NCI-H2196 treated with DMSO at 0.1 percent for 48 hours (cell line): ENCODE measurements around the gene VEGFA.

Experiments used
- DNase-seq: peaks from one replicate; lab custom pipeline; 2025; ENCODE audit not compliant: unreplicated experiment; lab: John Stamatoyannopoulos, UW

The VEGFA gene

DNA sequence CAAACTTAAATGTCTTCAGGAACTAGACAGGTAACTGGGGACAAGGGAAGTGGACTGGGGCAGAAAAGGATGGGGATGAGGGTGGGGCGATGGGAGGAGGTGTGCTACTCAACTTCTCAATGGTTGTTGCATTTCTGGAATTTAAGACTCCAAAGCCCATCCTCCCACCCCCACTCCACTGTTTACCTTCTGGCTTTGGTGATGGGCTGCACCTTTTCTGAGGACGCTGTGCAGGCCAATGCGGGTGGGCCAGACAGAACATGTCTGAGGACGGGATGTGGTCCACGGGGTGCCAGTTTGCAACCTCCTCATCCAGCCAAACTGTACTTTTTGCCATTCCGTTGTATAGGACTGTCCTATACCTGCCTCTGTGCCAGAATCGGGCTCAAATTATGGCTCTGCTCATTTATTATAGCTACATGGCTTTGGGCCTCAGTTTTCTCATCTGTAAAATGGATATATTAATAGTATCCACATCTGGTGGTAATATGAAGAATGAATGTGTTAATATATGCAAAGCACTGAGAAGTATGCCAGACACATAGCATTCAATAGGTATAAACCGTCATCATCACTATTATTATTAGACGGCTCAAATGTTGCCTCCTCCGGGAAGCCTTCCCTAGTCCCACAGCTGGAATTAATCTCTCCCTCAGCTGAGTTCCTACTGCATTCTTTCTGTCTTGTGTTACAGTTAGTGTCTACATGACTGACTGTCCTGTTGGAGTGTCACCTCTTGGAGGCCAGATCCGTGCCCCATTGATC, 31.0 kb upstream of the VEGFA start:
- no peak for DNase-seq

DNA sequence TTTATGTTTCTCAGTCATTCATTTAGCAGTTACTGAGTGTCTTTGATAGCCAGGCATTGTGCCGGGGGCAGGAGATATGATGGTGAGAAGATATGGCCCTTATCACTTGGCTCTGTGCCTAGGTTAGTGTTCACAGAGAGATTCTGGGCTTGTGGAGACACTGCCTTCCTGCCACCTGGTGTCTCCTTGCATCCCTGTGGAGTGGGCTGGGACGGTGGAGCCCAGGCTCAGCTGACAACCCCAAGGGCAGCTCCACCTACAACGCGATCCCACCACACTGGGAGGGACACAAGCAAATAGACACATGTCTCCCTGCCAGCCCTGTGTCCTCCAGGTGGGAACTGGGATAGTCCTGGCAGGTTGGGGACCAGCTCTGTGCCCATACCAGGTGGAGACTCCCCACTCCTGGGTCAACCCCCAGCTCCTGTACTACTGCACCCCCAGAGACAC, 30.3 kb upstream of the VEGFA start:
- DNase-seq = no peak

DNA sequence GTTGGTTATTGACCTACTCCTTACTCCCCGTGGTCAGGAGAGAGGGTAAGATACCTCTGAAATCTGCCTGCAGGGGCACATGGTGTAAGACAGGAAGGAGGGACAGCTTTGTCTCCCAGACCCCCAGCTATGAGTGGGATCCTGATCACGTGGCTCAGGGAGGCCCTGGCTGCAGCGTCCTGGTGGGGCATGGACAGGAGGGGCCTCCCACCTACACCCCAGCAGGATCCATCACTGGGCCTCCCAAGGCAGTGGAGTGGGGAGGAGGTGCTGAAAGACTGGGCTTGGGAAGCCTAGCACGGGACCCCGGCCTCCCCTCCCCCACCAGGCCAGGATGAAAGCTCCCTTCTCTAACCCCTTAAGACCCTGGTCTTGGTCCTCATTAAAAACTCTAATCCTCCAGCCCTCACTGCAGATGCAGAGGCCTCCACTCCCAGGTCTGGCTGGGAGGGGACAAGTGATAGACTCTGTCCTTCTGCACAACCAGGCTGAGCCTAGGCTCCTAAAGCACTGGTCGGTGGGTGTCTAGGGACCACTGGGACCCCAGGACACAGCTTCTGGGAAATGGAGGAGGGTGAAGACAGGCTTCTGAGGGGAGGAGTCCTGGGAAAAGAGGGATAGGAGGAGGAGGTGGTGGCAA, 29.6 kb upstream of the VEGFA start:
- DNase-seq = no peak

DNA sequence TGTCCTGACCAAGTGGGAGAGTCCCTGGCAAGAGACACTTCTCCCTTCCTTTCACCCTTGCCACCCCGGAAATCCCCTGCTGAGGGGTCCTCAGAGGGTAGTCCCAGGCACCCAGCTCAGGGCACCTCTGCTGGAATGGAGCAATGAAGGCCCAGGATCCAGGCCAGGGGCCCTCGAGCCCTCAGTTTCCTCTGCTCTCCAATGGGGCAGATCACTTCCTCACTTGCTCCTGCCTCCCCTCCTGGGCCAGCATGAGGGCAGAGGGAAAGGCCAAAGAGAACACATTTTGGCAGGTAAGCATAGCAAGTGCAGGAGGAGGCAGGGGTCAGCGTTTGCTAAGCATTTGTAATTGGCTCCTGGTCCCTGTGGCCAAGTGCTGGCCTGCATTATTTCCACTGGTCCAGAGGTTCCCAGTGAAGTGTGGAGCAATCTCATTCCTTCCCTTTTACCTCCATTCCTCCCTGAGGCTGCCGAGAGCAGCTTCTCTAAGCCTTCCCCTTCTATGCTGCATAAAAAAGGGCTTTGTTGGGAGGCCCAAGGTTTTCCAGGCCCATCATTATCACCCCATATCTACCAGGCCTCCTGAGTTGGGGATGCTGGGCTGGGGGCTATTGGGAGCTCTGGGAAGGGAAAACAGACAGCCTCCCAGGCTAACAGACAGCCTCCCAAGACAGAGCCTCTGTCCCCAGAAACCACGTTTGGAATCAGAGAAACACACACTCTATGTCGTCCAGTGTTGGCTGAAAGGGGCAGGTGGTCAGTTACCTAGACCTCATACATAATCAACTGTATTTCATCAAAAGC, 28.8 kb upstream of the VEGFA start:
- no peak for DNase-seq

DNA sequence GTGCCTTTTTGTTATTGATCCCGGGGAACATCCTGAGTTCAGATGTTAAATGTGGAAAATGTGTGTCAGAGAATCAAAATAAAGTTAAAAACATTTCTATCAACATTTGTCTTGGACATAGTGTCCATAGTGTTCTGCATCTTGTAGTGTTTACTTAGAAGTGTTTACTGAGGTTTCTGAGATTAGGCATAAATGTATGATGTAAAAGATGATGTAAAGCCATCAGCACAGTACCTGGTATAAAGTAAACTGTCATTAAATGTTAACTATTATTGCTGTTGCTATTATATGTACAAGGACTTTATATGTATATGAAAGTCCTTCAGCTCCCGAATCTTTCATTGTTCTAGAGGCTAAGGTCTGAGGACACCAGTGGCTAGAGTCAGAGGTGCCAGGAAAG, 28.2 kb upstream of the VEGFA start:
- DNase-seq = no peak

DNA sequence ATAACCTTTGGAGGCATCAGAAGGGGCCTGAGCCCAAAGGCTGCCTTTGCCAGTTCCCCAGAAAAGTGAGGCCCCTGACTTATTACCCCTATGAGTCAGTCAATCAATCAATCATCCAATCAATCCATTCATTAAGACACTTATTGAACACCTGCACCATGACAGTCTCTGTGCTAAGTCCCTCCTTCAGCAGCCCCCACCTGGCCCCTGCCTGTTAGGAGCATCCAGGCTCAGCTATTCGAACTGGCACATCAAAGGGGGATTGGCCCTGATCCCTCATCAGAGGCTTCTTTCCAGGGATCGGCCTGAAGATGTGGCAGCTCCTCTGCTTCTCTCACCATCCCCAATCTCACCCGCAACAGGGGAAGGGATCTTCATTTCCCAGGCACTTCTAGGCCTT, 27.7 kb upstream of the VEGFA start:
- DNase-seq = no peak

DNA sequence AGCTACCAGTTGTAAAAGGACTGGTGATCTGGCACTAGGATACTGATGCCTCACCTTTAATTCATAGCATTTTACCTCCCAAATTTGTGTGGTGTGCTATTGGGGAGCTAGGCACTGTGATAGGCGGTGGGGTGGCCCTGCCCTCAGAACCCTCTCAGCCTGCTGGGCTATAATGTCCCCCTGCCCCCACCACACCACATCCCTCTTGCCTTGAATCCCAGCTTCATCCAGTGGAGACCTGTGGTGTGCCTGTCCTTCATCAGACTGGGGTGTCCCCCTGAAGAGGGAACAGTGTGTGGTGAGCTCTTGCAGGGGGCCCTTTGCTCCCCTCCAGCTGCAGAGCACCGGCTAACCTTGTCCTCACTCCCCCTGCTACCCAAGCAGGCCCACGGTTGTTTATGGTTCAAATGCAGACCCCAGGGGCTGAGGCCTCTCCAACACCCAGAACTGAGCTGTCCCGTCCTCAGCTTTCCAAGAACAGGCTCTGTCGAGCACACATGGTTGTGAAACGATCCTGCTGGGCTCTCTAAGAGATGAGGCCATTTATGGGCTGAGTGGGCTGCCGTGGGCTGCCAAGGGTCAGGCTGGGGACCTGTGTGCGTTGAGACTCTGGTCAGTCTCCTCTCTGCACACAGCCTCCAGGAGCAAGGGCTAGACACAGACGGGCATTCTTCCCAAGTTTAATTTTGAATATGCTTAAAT, 26.9 kb upstream of the VEGFA start:
- no peak for DNase-seq

DNA sequence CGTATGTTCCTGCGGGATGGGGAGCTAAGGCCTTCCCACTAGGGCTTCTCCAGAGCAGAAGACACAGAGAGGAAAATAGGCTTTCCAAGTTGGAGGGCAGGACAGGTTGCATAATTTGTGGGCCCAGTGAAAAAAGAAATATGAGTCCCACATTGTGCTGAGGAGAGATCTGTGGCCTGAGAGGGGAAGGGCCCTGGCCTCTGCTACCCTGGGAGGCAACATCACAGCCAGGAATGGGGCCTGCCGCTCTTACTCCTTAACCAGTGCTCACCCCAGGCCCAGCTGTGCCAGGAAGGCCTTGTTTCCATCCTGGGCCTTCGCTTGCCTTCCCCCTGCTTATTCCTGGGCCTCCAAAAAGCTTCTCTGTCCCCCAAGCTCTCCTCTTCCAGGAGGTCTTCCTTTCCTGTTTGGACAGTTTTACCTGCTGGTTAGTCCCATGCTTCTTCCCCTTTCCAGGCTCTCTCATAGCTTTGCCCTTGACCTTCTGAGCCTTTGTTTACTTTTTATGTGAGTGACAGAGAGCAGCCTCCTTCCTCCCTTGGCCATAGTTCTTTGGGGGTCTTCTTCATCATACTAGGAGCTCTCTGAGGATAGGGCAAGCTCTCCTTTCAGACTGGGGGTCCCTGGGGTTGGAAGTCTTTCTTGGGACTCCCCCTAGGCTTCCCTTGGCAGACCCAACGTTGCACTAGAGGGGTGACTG, 26.2 kb upstream of the VEGFA start:
- DNase-seq = no peak

DNA sequence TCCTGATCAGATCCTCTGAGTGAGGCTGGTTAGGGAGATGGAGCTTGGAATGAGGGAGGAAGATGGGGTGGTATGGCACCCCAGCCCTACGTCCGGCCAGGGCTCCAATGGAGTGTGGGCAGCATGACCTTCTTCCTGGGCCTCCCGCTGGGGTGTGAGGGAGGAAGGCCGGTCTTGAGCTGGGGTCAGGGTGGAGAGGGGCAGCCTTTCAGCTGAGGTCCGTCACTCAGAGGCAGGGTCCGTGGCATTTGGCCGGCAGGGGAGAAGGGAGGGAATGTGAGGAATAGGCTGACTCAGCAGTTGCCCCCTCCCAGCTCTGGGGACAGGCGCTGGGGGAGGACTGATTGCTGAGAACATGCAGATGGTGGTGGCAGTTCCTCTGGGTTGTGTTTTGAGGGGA, 25.5 kb upstream of the VEGFA start:
- no peak for DNase-seq

DNA sequence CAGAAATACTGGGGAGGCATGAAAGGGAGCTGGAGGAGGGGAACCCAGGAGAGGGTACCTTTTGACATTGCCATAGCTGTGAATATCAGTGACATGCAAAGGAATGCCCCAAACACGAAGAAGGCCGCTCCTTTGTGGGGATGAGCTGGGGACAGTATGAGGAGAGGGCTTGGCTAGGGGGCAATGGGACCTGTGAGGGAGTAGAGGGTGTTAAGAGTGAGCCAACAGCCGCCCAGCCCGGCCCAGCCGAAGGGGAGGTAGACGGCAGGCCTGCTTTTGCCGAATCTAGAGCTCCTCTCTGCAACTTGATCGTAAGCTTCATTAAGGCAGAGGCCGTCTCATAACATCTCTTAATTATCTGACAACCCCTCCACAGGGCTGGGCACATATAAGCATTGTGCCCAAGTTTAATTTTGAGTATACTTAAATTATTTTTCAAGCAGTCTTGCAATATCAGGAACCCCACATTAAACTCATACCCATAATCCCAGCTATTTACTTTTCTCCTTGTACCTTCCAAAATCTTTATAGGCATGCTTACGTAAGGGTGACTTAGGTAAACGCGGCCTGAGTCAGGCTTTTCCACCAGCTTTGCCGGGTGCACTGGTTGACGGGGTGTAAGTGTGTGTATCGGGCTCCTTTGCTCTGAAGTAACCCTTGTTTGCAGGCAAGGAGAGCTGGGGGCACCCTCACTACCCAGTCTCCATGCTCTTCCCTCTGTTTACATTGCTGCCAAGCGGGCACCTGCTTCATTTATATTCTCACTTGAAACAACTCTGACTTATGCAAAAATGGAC, 24.9 kb upstream of the VEGFA start:
- DNase-seq = no peak

DNA sequence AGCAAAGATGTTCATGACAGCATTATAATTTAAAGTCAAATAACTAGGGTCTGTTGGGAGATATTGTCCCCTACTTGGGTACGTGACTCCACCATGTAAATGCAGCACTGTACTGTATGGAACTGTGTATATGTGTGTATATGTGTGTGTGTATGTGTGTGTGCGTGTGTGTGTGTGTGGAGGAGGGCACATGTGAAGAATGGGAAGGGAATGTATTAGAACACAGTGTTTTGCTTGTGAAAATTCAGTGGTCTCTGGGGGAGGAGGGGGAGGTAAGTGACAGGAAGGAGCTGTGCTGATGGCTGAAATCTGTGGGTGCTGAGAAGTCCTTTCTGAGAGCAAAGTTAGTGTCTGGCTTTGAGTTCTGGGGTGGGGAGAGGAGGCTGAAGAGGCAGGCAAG, 23.9 kb upstream of the VEGFA start:
- DNase-seq = no peak

DNA sequence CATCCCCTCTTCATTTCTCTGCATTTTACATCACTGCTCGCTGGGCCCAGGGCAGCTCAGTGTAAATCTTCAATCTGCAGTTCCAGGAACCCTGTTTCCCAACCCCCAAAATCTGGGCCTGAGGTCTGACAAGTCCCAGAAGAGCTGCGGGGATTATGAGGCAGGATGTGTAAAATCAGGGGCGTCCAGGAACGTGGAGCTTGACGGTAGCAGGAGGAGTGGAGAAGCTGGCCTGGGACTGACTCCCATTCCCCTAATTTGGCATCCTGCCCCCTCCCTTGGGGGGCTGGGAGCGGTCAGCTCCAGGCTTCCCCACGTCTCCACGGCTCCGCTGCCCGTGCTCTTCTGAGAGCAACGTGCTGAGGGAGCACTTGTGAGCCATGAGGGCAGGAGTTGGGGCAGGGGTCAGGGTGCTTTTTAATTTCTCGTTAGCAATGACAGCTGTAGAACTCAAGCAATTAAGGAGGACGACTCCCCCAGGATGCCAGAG, 23.4 kb upstream of the VEGFA start:
- DNase-seq = no peak

DNA sequence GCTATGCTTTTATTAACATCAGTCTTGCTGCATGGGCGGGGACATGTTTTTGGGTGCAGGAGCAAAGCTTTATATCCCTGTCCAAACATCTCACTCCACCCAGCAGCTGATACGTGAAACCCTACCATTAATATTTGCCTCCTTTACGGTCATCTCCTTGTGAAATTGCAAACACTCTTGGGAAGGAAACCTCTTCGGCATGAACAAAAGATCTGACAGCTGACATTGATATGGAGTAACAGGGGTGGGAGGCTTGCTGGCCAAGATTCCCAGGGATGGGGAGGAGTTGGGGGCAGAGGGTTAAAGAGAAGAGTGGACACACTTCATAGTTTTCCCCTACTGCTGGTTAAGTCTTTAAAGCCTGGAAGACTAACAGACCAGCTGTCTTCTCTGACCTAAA, 22.2 kb upstream of the VEGFA start:
- DNase-seq = no peak

DNA sequence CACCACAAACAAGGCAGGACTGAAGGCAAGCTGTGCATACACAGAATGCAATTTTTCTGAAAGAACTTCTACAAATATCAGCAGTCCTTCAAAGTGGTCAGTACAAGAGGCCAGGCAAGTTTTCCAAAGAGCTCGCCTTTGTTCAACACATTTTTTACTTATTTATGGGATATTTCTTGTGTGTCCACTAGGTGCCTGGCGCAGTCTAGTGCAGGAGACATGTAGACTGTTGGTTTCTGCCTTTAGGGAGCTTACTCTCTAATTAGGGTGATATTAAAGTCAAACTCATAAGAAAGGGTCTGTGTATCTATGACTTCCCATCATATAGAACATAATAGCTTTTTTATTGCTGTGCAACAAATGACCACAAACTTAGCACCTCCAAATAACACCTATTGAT, 21.2 kb upstream of the VEGFA start:
- no peak for DNase-seq

DNA sequence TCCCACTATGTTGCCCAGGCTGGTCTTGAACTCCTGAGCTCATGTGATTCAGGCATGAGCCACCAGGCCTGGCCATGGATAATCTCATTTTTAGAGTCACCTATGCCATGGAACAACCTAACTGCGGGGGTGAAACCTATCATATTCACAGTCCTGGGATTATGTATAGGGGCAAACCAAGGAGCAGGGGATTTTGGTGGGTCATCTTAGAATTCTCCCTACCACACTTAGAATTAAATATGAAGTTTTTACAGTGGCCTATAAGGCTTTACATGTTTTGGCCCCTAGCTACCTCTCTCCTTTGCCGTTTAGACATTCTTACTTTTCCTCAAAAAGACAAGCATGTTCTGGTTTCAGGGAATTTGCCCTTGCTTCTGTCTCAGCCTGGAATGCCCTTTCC, 20.6 kb upstream of the VEGFA start:
- DNase-seq = no peak

DNA sequence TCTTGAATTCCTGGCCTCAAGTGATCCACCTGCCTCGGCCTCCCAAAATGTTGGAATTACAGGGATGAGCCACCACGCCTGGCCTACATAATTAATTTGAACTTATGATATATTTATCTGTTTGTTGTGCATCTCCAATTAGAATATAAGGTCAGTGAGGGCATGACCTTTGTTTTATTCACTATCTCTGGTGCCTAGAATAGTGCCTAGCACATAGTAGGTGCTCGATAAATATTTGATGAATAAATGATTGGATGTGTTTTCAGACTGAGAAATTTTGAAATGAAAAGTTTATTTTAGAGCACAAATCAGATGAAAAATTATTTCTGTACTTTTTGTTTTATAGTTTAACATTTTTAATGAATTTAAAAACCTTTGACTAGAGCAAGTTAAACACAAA, 19.4 kb upstream of the VEGFA start:
- no peak for DNase-seq

DNA sequence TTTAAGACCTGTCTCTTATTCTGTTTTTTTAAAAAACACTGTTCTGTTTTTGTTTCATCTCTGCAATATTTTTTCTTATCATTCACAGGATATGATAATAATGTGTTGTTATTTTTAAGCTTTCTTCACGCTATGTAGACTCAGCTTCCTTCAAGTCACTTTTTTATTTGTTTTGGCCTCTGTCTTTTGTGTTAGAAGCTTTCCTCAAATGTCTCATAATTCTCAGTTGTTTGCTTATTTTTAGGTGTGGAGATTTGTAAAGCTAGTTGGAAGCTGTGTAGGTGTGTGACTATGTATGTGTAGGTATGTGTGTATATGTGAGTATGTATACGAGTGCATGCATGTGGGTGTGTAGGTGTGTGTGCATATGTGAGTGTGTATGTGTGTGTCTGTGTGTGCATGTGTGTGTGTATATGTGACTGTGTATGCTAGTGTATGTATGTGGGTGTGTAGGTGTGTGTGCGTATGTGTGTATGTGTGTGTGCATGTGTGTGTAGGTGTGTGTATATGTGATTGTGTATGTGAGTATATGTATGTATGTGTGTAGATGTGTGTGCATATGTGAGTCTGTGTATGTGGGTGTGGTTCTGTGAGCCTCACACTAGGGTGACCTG, 16.3 kb upstream of the VEGFA start:
- no peak for DNase-seq

DNA sequence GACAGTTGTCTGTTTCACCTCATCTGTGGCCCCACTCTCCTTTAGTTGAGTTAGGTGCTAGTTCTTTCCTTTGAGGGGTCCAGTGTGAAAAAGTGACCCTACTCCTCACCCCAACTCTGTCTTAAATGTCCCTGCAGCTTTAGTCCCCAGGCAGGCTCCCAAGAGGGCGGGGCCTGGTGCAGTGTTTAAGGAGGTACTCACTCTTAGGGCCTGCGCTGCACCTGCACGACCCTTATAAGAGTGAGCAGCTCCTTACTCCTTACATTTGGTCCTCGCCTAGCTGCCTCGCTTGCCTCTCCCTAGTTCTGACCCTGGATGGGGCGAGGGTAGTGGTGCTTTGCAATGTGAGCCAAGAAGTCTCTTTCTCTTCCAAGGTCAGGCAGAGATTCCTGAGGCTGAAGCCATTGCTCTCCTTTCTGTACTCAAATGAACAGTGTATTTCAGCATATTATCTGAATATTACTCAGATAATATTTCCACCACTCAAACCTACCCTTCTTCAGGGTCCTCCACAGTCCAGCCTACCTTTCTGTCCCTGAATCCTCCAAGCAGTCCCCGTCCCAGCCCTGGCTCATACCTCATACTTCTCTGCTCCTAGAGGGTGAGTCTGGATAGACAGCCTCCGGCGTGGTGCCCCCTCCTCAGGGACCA, 11.9 kb upstream of the VEGFA start:
- DNase-seq = no peak

DNA sequence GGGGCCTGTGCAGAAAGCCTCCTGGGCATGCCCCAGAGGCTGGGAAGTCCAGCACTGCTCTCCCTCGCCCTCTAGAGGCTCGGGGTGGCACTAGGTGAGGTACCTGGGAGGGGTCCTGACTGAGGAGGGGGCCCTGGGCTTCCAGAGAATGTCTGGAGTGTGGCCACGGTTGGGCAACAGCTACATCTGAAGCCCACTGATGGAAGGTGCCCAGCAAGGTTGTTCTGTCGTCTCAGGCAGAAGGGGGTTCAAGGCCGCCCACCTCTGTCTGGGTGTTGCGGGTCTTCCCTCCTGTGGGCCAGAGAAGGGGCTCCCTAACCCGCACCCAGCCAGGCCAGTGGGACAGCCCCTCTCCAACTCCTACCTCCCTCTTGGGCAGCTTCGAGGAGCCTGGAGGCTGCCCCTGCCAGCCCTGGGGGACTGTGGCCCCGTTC, 11.4 kb upstream of the VEGFA start:
- DNase-seq = no peak
